HG03095 (cell line): ENCODE measurements around the gene KIDINS220.

Source experiments
- ATAC-seq: cut with Tn5 transposase; IDR thresholded peaks from one replicate; pipeline ENCODE4 v1.9.1; 2021; ENCODE audit warnings: moderate library complexity; ENCODE audit not compliant: unreplicated experiment

The KIDINS220 gene

GRCh38 chr2:8699839-8700238, 137.6 kb downstream of the KIDINS220 start:
- no peak for ATAC-seq

- no peak for ATAC-seq
Measured at GRCh38 chr2:8697190-8697589, 140.2 kb downstream of the KIDINS220 start.

DNA sequence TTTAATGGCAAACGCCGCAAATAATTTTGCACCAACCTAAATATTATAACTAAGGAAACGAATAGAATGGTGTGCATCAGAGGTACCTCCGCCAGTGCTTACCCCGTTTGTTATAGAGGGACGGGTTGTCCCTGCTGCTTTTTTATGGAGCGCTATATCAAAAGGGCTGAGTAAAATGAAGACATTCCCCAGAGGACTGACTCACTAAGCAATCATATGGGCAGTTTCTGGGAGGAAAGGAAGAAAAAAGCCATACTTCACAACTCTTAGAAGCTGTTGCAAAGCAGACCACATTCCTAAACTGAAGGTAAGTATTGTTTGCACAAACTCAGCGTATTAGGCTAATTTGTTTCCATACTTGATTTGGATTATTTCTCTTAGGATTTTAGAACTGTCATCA, 142.7 kb downstream of the KIDINS220 start:
- no peak for ATAC-seq

GRCh38 chr2:8693157-8693821, 144.1 kb downstream of the KIDINS220 start:
- no peak for ATAC-seq

- no peak for ATAC-seq
Measured at GRCh38 chr2:8692783-8693156, 144.6 kb downstream of the KIDINS220 start.

DNA sequence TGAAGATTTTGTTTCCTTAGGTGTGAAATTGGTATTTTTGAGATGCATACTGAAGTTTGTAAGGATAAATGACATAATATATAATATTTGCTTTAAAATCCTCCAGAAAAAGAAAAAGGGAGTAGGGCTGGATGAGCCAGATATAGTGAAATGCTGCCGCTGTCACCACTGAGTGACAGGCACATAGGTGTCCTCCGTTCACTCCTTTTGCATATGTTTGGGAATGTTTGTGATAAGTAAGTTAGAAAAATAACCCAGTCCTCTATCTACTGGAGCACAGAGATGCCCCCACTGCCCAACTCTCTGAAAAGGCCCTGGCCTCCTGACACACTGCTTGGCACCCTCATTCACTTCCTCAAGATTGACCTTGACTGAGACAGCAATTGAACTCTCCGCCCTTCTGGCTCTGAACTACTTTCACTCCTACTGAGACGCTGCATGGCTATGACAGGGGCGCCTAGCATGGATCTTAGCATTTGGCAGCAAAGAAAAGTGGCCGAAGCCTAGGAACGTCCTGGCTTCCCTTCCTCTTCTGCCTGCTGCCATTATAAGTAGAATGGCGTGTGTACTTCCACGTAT, 145.5 kb downstream of the KIDINS220 start:
- no peak for ATAC-seq

DNA sequence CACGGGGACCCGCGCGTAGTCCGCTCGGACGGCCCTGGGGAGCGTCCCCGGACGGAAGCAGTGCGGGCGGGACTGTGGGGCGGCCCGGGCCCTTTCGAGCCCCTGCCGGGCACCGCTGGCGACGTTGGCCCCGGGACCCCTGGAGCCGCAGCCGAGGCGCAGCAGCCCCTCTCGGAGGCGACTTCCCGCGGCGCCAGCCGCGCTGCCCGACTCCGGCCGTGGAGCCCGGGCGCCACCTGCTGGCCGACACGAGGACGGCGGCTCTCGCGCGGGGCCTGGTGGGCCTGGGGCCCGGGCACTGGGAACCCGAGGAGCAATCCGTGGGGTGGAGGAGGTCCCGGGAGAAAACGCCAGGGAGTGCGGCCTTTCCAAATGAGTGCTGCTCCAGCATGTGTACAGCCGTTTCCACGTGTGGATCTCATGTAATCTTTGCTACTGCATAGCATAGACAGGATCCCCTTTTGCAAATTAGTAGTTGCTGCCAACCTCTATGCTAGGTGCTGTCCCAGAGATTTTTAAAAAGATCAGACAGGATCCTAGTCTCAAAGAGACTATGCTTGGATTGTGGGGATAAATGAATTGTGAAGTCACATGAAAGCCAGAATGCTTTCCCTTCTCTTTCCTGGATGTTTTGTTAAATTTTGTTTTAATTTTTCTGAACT, 151.6 kb downstream of the KIDINS220 start:
- peak; percentile 30 for ATAC-seq

DNA sequence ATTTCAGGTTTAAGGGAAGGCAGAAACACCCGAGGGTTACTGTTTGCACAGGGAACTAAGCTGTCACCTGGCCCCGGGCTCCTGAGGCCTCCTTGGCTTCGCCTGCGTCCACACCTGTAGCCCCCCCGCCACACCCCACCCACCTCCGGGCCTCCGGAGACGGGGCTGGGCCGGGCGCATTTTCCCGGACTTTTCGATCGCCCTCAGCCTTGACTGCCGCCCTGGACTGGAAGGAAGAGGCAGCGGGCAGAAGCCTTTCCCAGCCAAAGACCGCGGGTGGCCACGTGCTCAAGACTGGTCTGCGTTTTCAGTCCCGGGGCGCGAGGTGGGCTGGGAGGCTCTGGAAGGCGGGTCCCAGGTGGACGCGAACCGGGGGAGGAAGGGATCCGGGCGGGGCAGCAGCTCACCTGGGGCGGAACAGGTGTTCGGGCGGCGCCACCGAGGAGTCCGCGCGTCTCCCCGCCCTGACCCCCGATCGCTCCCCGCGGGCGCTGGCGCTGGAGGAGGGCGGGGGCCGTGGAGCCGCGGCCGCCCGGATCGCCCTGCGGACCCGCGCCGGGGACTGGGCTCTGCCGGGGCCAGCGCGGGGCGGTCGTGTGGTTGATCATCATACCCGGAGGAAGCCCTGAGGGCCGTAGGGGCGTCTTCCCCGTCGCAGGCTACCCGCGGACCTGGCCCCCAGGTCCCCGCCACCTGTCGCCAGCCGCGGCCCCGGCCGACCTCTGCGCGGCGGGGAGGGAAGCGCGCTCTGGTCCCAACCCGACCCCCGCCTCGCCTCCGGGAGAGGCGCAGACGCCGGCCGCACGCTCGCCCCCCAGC, 152.3 kb downstream of the KIDINS220 start:
- no peak for ATAC-seq

GRCh38 chr2:8684540-8684877, 152.9 kb downstream of the KIDINS220 start:
- no peak for ATAC-seq

GRCh38 chr2:8682719-8683667, 154.4 kb downstream of the KIDINS220 start:
- no peak for ATAC-seq

GRCh38 chr2:8681786-8682692, 155.4 kb downstream of the KIDINS220 start, which contains the start of gene ID2:
Gene ID2, plus strand, starts transcription at chr2:8682056. Its CDS starts 110 bp downstream, at chr2:8682166.
- ATAC-seq: peak; percentile 62

DNA sequence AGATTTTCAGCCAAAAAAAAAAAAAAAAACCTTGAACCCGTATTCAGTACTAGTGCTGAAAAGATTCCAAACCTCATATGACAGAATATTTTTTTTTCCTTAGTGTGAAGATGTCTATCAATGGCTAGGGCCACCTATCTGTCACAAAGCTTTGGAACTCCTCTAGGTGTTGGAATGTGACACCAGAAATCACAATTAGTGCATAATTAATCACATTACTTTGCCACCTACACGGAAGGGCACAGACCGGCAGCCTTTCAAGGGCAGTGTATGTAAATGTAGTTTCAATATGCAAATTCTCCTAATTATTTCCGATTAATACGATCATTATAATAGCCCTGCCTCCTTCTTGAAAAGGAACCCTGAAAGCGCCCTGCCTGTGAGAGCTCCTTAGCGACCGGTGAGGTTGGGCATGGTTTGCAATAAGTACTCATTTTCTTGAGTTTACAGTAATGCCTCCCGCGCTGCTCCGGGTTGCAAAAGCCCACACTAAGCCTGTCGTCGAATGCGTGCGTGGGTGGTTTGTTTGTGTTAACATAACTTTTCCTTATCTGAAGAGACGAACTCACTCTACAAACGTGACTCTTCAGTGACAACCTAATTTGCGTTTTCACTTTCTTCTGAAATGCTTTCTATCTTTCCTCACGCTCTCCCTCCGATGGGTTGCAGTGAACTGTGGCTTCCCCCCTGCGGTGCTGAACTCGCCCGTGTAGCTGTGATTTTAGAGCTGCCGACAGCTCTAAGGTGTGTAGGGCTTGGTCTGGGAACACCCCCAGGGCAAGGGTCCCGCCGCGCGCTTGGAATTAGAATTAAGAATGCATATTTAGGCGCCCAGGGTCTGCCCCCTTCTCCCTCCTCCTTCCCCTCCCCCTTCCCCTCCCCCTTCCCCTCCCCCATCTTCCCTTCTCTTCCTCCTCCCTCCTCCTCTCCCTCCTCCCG, 156.3 kb downstream of the KIDINS220 start:
- ATAC-seq: no peak

DNA sequence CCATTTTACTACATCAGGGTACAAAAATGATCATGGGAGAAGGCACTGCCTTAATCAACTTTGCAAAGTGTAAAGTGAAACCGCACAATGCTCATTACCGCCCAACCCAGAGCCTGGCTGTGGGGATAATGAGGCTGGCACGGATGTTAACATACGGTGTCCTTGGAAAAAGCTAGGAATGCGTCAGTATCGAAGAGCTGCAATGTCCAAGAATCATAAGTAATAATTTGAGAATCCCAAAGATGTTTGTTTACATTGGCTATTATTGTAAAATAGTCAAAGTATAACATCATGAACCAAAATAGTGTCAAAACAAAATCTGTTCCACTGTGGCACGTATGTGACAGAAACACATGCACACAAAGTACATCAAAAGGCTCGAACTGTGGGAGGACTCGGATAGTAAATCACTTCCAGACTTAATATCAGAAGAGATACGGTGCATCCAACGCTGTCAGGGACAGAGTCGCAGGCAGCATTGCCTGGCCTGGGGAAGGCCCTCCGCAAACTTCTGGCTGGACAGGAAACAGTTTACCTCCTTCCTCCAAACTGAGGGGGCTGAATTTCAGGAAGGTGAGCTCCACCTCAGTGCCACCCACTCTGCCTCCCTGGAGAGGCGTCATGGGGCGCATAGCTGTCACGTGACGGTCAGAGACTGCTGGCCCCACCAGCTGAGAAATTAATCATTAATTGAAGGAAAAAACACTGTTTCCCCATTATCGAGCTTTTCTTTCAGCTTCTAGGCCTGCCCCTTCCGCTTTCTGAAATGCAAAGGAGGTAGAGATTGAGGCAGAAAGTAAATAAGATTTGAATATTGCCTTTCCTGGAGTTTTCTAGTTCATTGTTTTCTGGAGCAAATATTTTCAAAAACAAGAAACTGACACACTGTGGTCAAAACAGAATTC, 157.3 kb downstream of the KIDINS220 start:
- ATAC-seq: no peak

DNA sequence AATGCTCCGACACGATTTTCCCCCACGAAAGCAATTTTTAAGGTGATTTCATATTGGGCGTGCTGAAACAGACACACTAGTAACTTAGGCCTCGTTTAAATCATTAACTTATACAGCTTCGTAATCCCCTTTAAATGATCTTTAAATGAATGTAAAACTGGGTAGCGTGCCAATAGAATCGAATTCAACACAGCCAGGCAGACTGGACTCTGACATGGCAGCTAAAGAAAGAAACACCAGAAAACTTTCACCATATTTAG, 157.9 kb downstream of the KIDINS220 start:
- no peak for ATAC-seq
